GM12864 (cell line): ENCODE data around the gene GMDS.

ENCODE experiments used
- DNase-seq: peaks from one replicate; pipeline ENCODE4 v3.0.0-alpha.2; 2011; ENCODE audit warnings: low read depth
- H3K4me3 ChIP-seq: 2 replicates; pipeline ENCODE4 v1.5.1; 2011; ENCODE audit warnings: mild to moderate bottlenecking, low read depth, low read length, control low read depth
- TF ChIP-seq, protein P1 (sequence below): IDR thresholded peaks from 2 replicates; pipeline ENCODE4 v1.5.1; 2011; ENCODE audit warnings: low read depth, mild to moderate bottlenecking, moderate library complexity, low read length, control low read depth, inconsistent platforms; ENCODE audit errors: missing control alignments

Gene GMDS

DNA sequence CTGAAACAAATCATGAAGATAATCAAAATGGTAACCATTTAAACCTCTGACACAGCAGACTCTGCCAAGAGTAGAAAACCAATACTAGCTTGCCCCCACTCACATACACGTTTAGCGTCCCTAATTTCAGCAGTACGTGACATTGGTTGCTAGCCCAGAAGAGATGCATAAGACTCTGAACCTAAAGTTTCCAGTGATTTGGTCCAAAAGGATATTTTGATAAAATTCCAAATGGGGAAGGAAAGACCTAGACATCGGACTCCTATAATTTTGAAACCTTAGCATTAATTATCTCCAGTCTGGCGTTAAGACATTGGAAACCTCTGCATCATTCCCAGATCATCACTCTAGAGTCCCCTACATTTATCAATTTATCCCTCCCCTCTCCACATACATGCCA, 98.1 kb downstream of the GMDS start:
- TF ChIP-seq, protein P1, sequence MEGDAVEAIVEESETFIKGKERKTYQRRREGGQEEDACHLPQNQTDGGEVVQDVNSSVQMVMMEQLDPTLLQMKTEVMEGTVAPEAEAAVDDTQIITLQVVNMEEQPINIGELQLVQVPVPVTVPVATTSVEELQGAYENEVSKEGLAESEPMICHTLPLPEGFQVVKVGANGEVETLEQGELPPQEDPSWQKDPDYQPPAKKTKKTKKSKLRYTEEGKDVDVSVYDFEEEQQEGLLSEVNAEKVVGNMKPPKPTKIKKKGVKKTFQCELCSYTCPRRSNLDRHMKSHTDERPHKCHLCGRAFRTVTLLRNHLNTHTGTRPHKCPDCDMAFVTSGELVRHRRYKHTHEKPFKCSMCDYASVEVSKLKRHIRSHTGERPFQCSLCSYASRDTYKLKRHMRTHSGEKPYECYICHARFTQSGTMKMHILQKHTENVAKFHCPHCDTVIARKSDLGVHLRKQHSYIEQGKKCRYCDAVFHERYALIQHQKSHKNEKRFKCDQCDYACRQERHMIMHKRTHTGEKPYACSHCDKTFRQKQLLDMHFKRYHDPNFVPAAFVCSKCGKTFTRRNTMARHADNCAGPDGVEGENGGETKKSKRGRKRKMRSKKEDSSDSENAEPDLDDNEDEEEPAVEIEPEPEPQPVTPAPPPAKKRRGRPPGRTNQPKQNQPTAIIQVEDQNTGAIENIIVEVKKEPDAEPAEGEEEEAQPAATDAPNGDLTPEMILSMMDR: no peak
- no peak for DNase-seq
- H3K4me3 ChIP-seq: no peak overlapping the region

DNA sequence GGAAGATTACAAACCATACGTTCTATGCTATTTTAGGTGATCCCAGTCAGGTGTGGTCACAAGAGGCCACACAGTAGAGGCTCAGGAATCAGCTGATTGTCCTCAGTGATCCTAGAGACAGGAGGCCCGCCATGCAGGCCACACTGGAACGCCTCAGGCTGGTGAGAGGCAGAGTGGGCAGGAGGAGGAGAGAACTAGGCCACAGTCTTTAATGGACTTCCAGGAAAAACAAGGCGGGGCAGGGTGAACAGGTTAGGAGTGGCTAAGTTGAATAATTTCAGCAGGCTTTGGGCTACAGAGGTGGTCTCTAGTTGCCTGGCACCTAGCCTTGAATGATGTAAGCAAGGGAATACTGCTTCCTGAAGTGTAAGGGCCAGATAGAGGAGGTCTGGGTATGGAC, 101.2 kb downstream of the GMDS start:
- no peak overlapping the region for H3K4me3 ChIP-seq
- TF ChIP-seq, protein P1: no peak
- DNase-seq: no peak

DNA sequence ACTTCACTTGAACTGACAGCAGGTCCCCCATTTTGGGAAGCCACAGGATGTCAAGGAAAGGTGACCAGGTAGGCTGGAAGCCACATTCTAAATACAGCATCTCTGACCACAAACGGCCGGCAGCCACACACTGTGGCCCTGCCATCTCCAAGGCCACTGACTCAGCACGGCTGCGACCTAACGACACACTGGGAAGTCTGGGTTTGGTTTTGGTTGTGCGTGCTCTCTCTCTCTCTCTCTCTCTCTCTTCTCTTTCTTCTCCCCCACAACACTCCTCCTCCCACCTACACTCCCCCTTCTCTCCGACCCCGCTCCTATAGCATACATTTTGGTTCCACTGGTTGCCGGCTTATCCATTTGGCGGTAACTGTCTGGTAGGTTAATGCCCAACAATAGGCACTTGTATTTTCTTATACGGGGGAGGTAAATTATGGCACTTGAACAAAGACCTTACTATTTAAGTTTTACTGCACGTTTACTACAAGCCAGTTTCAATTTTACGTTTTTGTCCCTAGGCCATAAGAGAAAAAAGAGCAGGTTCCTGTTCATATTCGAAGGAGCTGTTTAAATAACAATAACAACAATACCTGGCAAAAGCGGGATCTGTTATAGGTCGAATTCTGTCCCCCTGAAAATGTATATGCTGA, 103.6 kb downstream of the GMDS start:
- no peak for DNase-seq

DNA sequence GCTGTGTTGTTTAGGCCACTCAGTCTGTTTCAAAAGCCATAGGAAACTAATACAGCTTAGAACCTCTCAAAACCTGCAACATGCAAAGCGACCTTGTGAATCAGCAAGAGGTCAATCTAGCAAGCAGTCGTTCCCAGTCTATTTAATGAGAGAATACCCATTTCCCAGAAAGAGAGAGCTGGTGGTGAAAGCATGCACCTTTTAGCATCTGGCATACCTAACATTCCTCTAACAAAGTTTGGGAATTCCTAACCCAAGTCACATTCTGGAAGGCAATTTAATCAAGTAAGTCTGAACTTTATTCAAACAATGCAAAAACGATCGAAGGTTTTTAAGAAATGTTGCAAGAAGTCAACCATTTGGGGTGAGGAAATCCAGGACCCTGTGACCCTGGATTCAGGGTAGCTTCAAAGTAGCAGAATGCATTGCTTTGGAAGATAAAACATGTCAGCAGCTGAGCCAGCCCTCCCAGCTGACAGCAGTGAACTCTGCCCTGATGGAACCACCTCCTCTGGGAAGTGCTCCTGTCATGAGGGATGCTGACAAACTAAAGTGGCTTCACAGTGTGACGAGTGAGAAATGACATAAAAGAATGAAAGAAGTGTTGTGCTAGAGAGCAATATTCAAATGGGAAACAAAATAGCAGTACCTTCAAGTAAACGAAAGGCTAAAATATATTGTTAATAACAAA, 104.8 kb downstream of the GMDS start:
- H3K4me3 ChIP-seq: no peak overlapping the region
- DNase-seq: no peak
- TF ChIP-seq, protein P1: no peak

More for the DNA sequence above, 103.6 kb downstream of the GMDS start:
- no peak overlapping the region for H3K4me3 ChIP-seq
- TF ChIP-seq, protein P1: no peak

DNA sequence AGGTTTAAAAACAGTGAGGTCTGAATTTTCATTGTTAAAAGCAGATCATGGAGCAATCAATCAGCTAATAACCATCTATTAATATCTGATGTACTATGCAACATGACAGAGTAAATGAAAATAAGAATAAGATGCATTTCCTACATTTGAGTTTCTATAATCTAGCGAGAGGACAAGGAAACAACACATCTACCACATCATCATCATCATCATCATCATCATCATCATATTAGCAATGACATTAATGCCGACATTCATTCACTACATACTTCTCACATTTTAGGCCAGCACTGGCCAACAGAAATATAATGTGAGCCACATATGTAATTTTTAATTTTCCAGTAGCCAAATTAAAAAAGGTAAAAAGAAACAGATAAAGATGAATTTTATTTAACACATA, 110.0 kb downstream of the GMDS start:
- no peak overlapping the region for H3K4me3 ChIP-seq
- DNase-seq: no peak
- TF ChIP-seq, protein P1: no peak

DNA sequence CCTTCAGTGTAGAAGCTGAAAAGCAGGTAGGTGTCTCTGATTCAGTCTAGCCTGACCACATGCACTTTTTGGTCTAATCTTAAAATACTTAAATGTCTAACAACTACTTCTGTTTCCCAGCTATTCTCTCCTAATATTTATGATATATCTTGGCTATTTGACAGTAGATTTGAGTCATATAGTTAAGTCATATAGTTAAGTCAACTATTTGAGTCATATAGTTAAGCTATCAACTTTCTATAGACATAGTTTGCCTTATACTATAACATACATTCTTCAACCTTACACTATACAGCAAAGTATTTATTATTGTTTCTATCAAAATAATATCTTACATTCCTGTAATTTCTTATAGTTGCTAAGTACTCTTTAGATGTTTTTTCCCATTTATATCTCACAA, 110.9 kb downstream of the GMDS start:
- TF ChIP-seq, protein P1: no peak
- H3K4me3 ChIP-seq: no peak overlapping the region
- no peak for DNase-seq

DNA sequence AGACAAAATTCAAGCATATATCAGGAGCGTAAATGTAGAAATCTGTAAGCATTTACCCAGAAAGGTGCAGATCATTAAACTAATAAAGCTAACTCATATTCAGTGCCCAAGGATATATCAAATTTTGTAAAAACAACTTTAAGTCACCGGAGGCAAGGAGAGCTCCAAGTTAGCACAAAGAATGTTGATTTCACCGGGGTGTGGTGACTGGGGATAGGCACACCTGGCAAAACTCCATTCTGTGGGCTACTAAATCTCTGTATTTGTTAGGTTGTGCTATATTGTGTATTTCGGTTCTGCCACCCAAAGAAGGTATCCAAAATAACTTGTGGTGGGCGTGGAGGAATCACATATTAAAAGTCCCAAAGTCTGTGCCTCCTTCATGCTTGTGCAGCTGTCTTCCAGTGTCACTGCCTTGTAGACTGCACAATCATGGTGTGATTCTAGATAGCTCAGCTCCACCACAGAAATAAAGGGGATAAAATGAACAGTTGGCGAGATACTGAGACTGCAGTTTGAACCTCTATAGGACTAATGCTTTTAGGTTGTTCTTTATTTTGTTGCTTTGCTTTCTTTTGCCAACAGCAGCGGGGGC, 111.6 kb downstream of the GMDS start:
- no peak overlapping the region for H3K4me3 ChIP-seq
- DNase-seq: no peak
- TF ChIP-seq, protein P1: no peak
